HG03025 (cell line): ENCODE measurements around the gene COL4A5.
A peak's percentile ranks its signal among the peaks of the same experiment; 100 is the strongest.
"Not testable (repeated sequence)": the region's sequence is repeated elsewhere in the genome, so short reads cannot be mapped to it uniquely, and the experiment has no call there.

Source experiments
- ATAC-seq: cut with Tn5 transposase; IDR thresholded peaks from one replicate; pipeline ENCODE4 v1.9.1; 2021; ENCODE audit warnings: mild to moderate bottlenecking, moderate library complexity; ENCODE audit not compliant: unreplicated experiment, low FRiP score

Gene COL4A5

GRCh38 chrX:108447303-108447702, 7.7 kb downstream of the COL4A5 start:
- ATAC-seq = no peak

- no peak for ATAC-seq
Observed at GRCh38 chrX:108453841-108454240, 14.2 kb downstream of the COL4A5 start.

- ATAC-seq = no peak
Observed at GRCh38 chrX:108456971-108457477, 17.4 kb downstream of the COL4A5 start.

- no peak for ATAC-seq
Observed at GRCh38 chrX:108464604-108465003, 25.0 kb downstream of the COL4A5 start.

- ATAC-seq = no peak
Observed at GRCh38 chrX:108468486-108468885, 28.8 kb downstream of the COL4A5 start.

- ATAC-seq = no peak
Observed at GRCh38 chrX:108473979-108474378, 34.3 kb downstream of the COL4A5 start.

- not testable (repeated sequence) for ATAC-seq
Observed at GRCh38 chrX:108481528-108481927, 41.9 kb downstream of the COL4A5 start.

GRCh38 chrX:108484251-108484650, 44.6 kb downstream of the COL4A5 start:
- ATAC-seq = no peak

- ATAC-seq = no peak
Observed at GRCh38 chrX:108485960-108486359, 46.3 kb downstream of the COL4A5 start.

- ATAC-seq = no peak
Observed at GRCh38 chrX:108494406-108495090, 54.9 kb downstream of the COL4A5 start.

- no peak for ATAC-seq
Observed at GRCh38 chrX:108511721-108512120, 72.1 kb downstream of the COL4A5 start.

- ATAC-seq = no peak
Observed at GRCh38 chrX:108516184-108516583, 76.5 kb downstream of the COL4A5 start.

- ATAC-seq = no peak
Observed at GRCh38 chrX:108527724-108528123, 88.1 kb downstream of the COL4A5 start.

GRCh38 chrX:108537005-108537404, 97.4 kb downstream of the COL4A5 start:
- peak; percentile 84 for ATAC-seq

- no peak for ATAC-seq
Observed at GRCh38 chrX:108541286-108541685, 101.6 kb downstream of the COL4A5 start.

GRCh38 chrX:108557580-108557979, 117.9 kb downstream of the COL4A5 start:
- no peak for ATAC-seq

- ATAC-seq = no peak
Observed at GRCh38 chrX:108558217-108558616, 118.6 kb downstream of the COL4A5 start.

GRCh38 chrX:108573136-108573535, 133.5 kb downstream of the COL4A5 start:
- no peak for ATAC-seq

GRCh38 chrX:108582151-108582550, 142.5 kb downstream of the COL4A5 start:
- ATAC-seq = no peak

GRCh38 chrX:108584617-108585211, 145.1 kb downstream of the COL4A5 start:
- ATAC-seq = no peak

GRCh38 chrX:108590496-108590895, 150.9 kb downstream of the COL4A5 start:
- no peak for ATAC-seq

- no peak for ATAC-seq
Observed at GRCh38 chrX:108601276-108601675, 161.6 kb downstream of the COL4A5 start.
